Measurements from ENCODE around the gene GBE1.

DNA sequence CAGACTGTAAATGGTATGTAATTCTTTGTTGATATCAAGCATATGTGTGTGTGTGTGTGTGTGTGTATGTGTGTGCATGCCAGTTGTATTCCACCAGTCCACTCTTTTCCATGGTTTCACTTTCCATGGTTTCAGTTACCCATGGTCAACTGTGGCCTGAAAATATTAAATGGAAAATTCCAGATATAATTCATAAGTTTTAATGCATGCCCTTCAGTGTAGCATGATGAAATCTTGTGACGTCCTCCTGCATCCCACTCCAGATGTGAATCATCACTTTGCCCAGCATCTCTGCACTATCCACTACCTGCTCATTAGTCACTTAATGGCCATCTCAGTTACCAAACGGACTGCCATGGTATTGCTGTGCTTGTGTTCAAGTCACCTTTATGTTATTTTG, 215.9 kb downstream of the GBE1 start:
- TF ChIP-seq SMAD4 (CRISPR knock-in tag; conservative IDR thresholded peaks at IDR 0.05) (no peak), U2AF2 (optimal IDR thresholded peaks at IDR 0.05; ENCODE audit: low read depth, low read length) (no peak), POLR2A (conservative IDR thresholded peaks at IDR 0.05) (no peak)
